Measurements from ENCODE around the gene DUSP22.
"Not testable (repeated sequence)": the region's sequence is repeated elsewhere in the genome, so short reads cannot be mapped to it uniquely, and the experiment has no call there.

DUSP22 gene

GRCh38 chr6:280775-281468 lies 11.4 kb upstream of the DUSP22 start:
- no peak for DNase-seq

DNA sequence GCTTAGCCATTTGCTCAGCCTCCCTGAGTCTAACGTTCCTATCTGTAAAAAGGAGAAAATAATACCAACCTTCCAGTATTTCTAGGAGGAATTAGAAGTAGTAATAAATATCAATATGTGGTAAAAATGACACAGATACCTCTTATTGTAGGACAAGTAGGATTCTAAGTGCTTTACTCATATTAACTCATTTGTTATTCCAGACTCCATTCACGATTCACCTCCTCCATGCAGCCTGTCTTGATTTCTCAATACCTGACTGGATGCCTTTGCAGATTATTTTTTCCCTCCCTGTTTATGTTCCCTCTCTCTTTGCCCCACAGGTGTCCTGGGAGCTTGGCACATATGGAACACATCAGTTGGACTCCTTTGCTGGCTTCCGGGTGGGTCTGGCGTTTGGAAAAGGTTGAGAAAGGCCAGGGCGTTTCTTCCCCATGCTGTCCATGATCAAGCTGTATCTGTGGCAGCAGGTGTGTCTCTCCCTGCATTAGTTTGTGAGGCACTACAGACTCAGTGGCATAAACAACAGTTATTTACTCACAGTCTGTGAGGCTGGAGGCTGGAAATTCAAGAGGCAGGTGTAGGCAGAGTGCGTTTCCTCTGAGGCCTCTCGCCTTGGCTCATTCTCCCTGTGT lies 10.7 kb upstream of the DUSP22 start:
- DNase-seq, result no peak

DNA sequence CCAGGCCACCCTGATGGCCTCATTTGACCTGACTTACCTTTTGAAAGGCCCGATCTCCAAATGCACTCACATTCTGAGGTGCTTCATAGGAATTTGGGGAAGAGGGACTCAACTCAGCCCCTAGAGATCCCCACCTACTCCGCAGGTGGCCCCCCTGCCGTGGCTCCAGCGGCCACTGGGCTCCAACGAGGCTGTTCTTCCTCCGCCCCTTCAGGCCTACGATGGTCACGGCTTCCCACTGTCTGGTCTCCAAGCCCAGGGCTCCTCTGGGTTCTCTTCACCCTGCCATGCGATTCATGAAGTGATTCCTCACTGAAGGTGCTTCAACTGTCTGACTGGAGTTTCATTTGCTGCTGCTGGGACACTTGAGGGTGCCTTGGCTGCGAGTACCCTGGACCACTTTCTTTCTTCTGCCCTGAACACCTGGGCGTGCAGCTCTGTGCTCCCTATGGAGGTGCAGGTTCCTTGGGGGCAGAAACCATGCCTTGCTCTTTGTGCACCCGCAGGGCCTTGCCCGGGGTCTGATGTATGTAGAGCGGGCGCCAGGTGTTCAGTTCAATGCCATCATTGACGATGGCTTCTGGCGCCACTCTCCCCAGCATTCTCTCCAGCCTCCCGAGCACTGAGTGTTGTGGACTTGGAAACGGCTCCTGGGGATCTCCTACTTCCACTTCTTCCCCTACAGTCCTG lies 10.0 kb upstream of the DUSP22 start:
- DNase-seq, result no peak

- no peak for DNase-seq
These were observed 9.3 kb upstream of the DUSP22 start for GRCh38 chr6:282867-283416.

DNA sequence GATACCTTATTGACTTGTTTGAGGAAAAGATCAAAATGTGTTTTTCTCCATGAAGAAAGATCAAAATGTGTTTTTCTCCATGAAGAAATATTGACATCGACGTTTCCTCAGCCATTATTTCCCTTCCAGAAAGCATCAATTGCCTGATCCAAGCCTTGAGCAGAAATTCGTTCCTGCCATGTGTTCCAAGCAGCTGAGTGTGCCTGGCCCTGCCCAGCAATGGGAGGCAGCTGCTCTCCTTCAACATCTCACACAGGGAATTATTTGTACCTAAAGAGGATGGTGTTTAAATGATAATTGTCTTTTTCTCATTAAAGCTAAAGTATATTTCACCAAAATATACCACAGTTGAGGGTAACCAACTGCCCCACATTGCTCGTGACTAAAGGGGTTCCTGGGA lies 7.8 kb upstream of the DUSP22 start:
- no peak for DNase-seq

DNA sequence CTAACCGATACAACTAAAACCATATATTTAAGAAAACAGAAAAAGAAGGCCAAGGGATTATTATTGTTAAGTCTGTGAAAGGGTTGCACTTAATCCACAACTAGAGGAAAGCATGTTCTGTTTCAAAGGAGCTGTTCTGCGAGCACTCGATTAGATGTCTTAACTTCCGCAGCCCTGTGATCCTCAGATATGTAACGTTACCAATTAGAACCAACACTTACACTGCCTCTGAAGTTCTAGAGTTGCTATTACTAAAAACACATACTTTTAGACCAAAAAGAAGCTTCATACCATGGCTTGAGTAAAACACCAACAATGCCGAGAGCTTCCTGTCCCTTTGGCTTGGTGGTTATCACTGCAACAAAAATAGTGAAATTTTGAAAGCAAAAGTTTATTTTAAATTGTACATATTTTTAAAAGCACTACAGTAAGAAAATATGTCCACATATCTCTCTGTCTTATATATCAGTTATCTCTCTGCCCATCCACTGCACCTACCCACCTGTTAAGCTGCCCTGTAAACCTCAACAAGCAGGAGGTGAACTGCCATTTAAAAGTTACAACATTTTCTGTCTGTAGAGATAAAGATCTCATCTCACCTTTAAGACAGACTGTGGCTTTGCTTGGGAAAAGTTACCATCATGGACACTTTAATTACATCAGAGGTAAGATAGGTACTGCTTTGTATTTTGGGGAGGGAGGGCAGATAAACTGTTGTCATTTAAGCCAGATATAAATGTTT lies 7.1 kb upstream of the DUSP22 start:
- DNase-seq, result peak; percentile 10

GRCh38 chr6:285902-286301 lies 6.4 kb upstream of the DUSP22 start:
- not testable (repeated sequence) for DNase-seq

DNA sequence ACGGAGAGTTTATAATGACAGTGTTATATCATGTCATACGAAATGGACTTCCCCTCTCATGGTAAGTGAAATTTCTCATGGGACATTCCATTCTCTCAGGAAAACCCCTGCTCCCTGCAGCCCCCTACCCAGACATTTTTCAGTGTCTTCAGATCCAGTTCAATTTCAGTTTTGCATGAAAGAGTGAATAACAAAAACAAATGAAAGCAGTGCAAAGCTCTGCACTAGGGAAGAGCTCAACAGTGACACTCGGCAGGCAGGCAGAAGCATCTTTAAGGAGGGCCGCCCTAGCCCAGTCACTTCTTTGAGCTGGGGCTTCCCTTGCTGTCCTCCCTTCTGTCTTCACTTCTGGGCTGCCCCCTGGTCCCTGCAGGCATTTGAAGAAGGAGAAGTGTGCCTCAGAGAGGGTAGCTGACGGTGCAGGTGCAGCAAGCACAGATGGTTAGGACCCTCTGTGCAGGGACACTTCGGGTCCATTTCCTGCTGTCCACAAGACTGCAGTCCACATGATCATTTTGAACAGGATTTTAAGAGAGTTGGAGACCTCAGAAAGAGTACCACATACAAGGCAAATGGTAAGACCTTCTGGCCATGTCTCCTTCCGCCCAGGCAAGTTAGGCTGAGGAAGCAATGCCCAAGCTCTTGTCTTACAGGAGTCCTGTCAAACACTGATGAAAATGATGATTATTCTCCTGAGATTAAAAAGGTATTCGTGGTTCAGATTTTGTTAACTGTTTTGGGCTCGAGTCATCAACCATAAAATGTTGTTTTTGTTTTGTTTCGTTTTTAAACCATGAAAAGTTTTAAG lies 5.4 kb upstream of the DUSP22 start:
- DNase-seq, result no peak

DNA sequence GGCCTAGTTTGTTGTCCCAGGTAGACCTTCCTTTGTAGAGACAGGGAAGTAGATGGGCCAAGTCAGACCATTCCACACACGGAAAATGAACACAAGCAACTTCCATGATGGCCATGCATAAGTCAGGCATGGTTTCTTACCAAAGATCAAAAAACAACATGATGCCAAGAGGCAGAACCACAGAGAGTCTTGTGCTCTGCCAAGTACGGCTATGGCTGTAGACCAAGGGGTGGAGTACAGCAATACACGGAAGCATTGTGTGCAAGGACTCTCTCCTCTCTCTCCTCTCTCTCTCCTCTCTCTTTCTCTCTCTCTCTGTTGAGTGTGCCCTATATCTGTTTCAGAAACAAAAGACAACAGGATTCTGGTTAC lies 4.8 kb upstream of the DUSP22 start:
- no peak for DNase-seq

GRCh38 chr6:288866-289265 lies 3.4 kb upstream of the DUSP22 start:
- DNase-seq, result no peak

- peak; percentile 9 for DNase-seq
These were observed 2.0 kb upstream of the DUSP22 start for GRCh38 chr6:290111-290922.

DNA sequence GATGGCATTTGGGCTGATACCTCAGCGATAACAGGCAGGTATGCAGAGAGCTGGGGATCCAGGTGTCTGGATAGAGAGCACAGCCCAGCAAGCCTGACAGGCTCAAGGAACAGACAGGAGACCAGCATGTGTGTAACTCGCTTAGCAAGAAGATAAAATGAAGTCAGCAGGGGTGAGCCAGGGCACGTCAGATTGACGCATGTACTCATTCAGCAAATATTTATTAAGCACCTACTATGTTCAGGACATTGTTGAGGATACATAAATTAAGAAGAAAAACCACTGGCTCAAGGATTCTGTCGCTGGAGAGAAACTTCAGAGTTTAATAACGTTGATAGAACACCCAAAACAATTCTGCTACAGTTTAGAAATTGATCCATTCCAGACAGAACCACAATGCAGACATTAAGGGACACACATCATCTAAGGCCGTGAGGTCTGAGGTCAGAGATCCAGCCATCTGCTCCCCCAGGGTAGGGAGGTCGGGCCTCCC lies 1.0 kb upstream of the DUSP22 start:
- DNase-seq, result no peak

GRCh38 chr6:292506-293192 lies 362 bp downstream of the DUSP22 start:
- peak; percentile 84 for DNase-seq

DNA sequence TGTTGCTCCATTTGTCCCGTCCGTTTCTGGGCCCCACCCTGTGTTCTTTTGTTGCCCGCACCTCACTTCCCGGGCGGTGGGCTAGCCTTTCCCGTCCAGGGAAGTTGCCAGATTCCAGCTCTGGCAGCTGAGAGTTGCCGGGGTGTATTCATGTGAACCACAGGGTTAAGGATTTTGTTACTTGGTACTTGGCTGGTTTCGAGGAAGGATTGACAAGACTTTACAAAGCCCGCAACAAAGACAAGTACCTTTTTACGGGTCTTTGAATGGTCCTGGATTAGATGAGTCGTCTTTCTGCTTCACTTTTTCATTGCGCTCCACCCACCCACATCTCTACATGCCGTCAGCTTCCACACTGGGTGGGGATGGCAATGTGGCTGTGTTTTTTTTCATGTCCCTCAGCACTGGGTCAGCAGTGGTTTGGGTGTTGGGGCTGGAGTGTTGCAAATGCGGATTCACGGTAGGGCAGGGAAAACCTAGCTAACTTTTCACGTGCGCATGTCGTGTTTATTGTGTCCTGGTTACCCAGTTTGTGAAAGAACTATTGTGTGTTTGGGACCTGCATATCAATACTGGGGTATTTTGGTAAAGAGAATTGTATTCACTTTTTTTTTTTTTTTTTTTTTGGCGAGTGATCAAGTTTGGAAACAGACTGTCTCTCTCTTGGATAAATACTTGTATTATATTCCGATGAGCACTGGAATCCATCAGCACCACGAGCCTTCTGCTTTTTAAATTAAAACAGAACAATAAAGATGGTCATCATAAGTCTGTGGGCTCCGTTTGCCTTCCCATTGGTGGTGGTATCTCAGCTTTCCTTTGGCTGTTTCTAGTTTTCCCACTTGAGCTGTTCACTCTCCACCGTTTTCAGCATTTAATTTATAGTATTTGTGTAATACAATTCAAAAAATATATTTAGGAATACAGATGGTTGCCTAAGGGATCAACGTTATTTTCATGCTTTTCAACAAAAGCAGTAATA lies 1.2 kb downstream of the DUSP22 start:
- peak; percentile 41 for DNase-seq

- DNase-seq, result no peak
These were observed 2.6 kb downstream of the DUSP22 start for GRCh38 chr6:294656-295565.

- DNase-seq, result peak; percentile 7
These were observed 4.2 kb downstream of the DUSP22 start for GRCh38 chr6:296151-297122.

Data from CD4-positive, alpha-beta T cell treated with Interleukin-12 subunit alpha and Interleukin-12 subunit beta, for 1 hour (primary cell).